ENCODE results near the gene AP1M1.

The AP1M1 gene

DNA sequence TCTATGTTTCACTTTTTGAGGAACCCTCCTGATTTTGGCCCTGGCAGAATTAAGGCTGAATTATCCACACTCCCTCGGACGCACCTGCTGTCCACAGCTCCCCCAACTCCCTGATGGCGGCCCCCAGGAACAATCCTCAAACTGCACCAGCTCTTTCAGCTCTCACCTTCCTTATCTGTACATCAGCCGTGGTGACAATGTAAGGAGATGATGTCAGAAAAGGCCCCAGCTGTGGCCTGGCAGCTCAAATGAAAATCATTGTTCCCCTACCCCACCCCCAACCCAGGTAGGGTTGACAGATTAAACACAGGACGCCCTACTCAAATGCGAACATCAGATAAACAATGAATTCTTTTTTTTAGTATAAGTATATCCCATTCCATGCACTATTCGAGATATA is 91.9 kb downstream of the AP1M1 start:
- no peak overlapping the region for H3K4me3 ChIP-seq (ENCODE audit: low read length)
- TF ChIP-seq CTCF (conservative IDR thresholded peaks at IDR 0.05; ENCODE audit: low read length): no peak
- no peak for DNase-seq (ENCODE audit: low read depth)

DNA sequence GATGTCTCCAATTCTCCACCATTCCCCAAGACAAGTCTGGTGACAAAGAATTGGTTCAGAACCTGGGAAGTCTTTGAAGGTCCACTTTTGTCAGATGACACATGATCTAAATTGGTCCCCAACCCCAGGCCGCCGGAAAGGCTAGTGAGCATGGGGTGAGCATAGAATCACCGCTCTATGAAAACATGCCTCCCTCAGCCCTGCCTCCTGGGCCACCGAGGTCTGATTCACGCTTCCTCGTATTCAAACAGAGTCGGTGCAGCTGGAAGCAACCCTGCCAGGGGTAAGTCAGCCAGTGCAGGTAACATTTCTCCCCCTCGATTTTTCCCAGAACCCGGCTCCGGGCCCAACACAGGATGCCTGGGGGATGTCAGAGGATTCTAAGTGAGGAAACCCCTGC is 93.0 kb downstream of the AP1M1 start:
- TF ChIP-seq CTCF (conservative IDR thresholded peaks at IDR 0.05; ENCODE audit: low read length): no peak
- DNase-seq (ENCODE audit: low read depth): no peak
- H3K4me3 ChIP-seq (ENCODE audit: low read length): no peak overlapping the region

DNA sequence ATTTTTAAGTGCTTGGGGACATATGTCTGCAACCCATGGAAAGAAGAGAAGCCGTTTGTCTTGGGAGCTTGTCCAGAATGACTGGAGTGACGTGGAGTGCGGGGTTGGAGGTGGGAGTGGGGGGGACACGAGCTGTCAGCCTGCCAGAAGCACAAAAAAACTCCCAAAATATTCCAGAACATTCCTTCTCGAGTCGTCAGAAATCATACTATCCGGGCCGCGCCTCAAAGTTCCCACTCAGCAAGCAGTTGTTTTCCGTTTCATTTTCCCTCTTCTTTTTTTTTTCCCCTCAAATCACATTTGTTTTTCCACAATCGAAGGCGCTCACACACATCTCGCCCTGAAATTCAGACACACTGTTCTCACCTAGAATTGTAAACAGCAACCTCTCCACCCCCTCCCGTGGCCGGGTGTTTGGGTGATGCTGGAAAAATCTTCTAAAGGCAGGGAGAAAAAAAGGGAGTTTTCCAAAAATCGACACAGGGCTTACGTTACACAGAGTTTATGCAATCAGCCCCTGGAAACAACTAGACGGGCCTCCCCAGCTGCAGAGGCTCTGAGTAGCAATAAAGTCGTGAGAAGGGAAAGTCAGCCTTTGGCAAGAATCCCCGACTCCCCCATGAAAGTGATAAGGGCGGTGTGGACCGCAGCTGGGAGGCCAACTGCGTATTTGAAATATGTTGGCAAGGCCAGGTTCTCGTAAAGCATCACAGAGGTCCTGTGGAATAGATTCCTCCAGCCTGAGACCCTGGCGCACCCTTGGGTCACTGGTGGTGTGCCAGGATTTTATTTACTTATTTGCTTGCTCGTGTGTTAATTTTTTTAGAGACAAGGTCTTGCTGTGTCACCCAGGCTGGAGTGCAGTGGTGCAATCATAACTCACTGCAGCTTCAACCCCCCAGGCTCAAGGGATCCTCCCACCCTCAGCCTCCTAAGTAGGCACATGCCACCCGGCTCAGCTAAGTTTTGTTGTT is 95.7 kb downstream of the AP1M1 start:
- TF ChIP-seq CTCF (conservative IDR thresholded peaks at IDR 0.05; ENCODE audit: low read length): no peak
- peak; percentile 97 for DNase-seq (ENCODE audit: low read depth)
- peak overlapping the region; percentile 44 for H3K4me3 ChIP-seq (ENCODE audit: low read length)

DNA sequence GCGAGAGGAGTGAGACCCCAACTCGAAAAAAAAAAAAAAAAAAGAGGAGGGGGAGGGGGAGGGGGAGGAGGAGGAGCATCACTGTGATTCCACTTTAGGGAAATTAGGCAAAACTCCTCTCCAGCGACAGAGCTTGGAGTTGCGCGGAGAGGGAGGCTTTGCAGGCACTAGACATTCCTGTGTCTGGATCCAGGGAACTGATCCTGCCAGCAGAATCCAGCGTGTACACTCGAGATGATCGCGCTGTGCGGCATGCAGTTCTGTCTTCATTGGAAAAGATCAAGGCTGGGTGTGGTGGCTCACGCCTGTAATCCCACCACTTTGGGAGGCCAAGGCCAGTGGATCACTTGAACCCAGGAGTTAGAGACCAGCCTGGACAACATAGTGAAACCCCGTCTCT is 97.3 kb downstream of the AP1M1 start:
- no peak overlapping the region for H3K4me3 ChIP-seq (ENCODE audit: low read length)
- TF ChIP-seq CTCF (conservative IDR thresholded peaks at IDR 0.05; ENCODE audit: low read length): no peak
- no peak for DNase-seq (ENCODE audit: low read depth)

Measured in AG10803 (cell line).